Osteoblast (primary cell): ENCODE measurements around the gene BTBD2. TPM values are rescaled to one million over a fixed set of nuclear protein-coding genes. Genes with fewer than 3 reads are reported as not detected.
A peak's percentile ranks its signal among the peaks of the same experiment; 100 is the strongest.

ENCODE experiments used
- DNase-seq: peaks from one replicate; pipeline ENCODE4 v3.0.0; 2011; ENCODE audit warnings: low spot score, mixed read lengths; ENCODE audit not compliant: insufficient read length; ENCODE audit errors: missing footprints
- H2AFZ ChIP-seq: 2 replicates; pipeline ENCODE4 v1.6.0; 2011; ENCODE audit warnings: mild to moderate bottlenecking, low read length
- H3K27ac ChIP-seq: 2 replicates; pipeline ENCODE4 v1.5.1; 2011; ENCODE audit warnings: mild to moderate bottlenecking, low read depth, low read length, moderate library complexity
- H3K27me3 ChIP-seq: 2 replicates; pipeline ENCODE4 v1.6.0; 2012; ENCODE audit warnings: mild to moderate bottlenecking, control low read depth, inconsistent platforms, low read length, moderate library complexity; ENCODE audit not compliant: insufficient read depth
- H3K36me3 ChIP-seq: 2 replicates; pipeline ENCODE4 v1.5.1; 2011; ENCODE audit warnings: mild to moderate bottlenecking, low read length, control low read depth, moderate library complexity; ENCODE audit not compliant: insufficient read depth
- H3K4me1 ChIP-seq: 2 replicates; pipeline ENCODE4 v1.5.1; 2011; ENCODE audit warnings: mild to moderate bottlenecking, low read length, control low read depth, moderate library complexity; ENCODE audit not compliant: insufficient read depth
- H3K4me2 ChIP-seq: 2 replicates; pipeline ENCODE4 v1.6.0; 2011; ENCODE audit warnings: mild to moderate bottlenecking, low read length; ENCODE audit not compliant: insufficient read depth
- H3K4me3 ChIP-seq: fragments of 200-600 bp; sonication (generic); 3 replicates; pipeline ENCODE4 v1.5.1; 2012; ENCODE audit warnings: mild to moderate bottlenecking, low read length, inconsistent platforms; ENCODE audit not compliant: insufficient read depth
- H3K79me2 ChIP-seq: 2 replicates; pipeline ENCODE4 v1.6.0; 2012; ENCODE audit warnings: mild to moderate bottlenecking, low read length, control low read depth, inconsistent platforms; ENCODE audit not compliant: insufficient read depth
- H3K9me3 ChIP-seq: 2 replicates; pipeline ENCODE4 v1.5.1; 2011; ENCODE audit warnings: low read depth, low read length, control low read depth
- H4K20me1 ChIP-seq: 2 replicates; pipeline ENCODE4 v1.6.0; 2012; ENCODE audit warnings: mild to moderate bottlenecking, low read length, control low read depth; ENCODE audit not compliant: insufficient read depth
- CTCF ChIP-seq: IDR thresholded peaks from 2 replicates; pipeline ENCODE4 v1.5.1; 2011; ENCODE audit warnings: mild to moderate bottlenecking, low read depth, low read length, moderate library complexity; ENCODE audit errors: extremely low read depth
- total RNA-seq: library from RNA; depleted of rRNA; stranded (reverse); fragments of >200 nt; gene quantifications from 2 replicates; pipeline ENCODE4 v1.2.3, GENCODE V29; 2012

BTBD2 gene
- total RNA-seq, 1 donor = 57.5 TPM

GRCh38 chr19:2011169-2011568 lies 4.3 kb downstream of the BTBD2 start:
- Histone ChIP-seq H3K79me2 (peaks cover 63% of the 10 kb centered on the region), H3K4me2 (no peak overlapping the region), H3K36me3 (no peaks in the 10 kb centered on the region), H3K4me1 (peaks cover 2% of the 10 kb centered on the region), H4K20me1 (peaks cover 23% of the 10 kb centered on the region), H3K4me3 (no peak overlapping the region), H3K9me3 (no peaks in the 10 kb centered on the region), H2AFZ (no peak overlapping the region), H3K27me3 (no peaks in the 10 kb centered on the region), H3K27ac (no peak overlapping the region)
- no peak for TF ChIP-seq CTCF
- peak; percentile 76 for DNase-seq

- Histone ChIP-seq H4K20me1 (peaks cover 33% of the 10 kb centered on the region), H3K4me3 (no peak overlapping the region), H3K4me1 (no peaks in the 10 kb centered on the region), H3K9me3 (no peaks in the 10 kb centered on the region), H3K27ac (no peak overlapping the region), H2AFZ (no peak overlapping the region), H3K36me3 (no peaks in the 10 kb centered on the region), H3K27me3 (no peaks in the 10 kb centered on the region), H3K4me2 (no peak overlapping the region), H3K79me2 (peaks cover 64% of the 10 kb centered on the region)
- DNase-seq = peak; percentile 89
- TF ChIP-seq CTCF = no peak
Measured at GRCh38 chr19:2010135-2010668, 5.3 kb downstream of the BTBD2 start.

- H3K4me1 ChIP-seq = no peaks in the 10 kb centered on the region
- H3K4me2 ChIP-seq = no peak overlapping the region
- no peak overlapping the region for H2AFZ ChIP-seq
- H3K79me2 ChIP-seq = peaks cover 31% of the 10 kb centered on the region
- H3K9me3 ChIP-seq = no peaks in the 10 kb centered on the region
- peak; percentile 22 for DNase-seq
- H3K27ac ChIP-seq = no peak overlapping the region
- H4K20me1 ChIP-seq = peaks cover 28% of the 10 kb centered on the region
- no peak overlapping the region for H3K4me3 ChIP-seq
- peaks cover 9% of the 10 kb centered on the region for H3K36me3 ChIP-seq
- no peaks in the 10 kb centered on the region for H3K27me3 ChIP-seq
- TF ChIP-seq CTCF = no peak
Measured at GRCh38 chr19:2003874-2004273, 11.6 kb downstream of the BTBD2 start.

- TF ChIP-seq CTCF = no peak
- no peak overlapping the region for H3K27ac ChIP-seq
- no peaks in the 10 kb centered on the region for H3K9me3 ChIP-seq
- peak; percentile 74 for DNase-seq
- H3K4me3 ChIP-seq = no peak overlapping the region
- no peaks in the 10 kb centered on the region for H3K27me3 ChIP-seq
- H3K79me2 ChIP-seq = peaks cover 11% of the 10 kb centered on the region
- peaks cover 20% of the 10 kb centered on the region for H3K36me3 ChIP-seq
- H2AFZ ChIP-seq = no peak overlapping the region
- no peaks in the 10 kb centered on the region for H3K4me1 ChIP-seq
- H3K4me2 ChIP-seq = no peak overlapping the region
- peaks cover 21% of the 10 kb centered on the region for H4K20me1 ChIP-seq
Measured at GRCh38 chr19:1999856-2000515, 15.5 kb downstream of the BTBD2 start.
